Activated CD4-positive, CD25-positive, alpha-beta regulatory T cell (primary cell): Measurements from ENCODE around the gene EPB41.
"Not testable (repeated sequence)": the region's sequence is repeated elsewhere in the genome, so short reads cannot be mapped to it uniquely, and the experiment has no call there.

Experiments used
- DNase-seq, 4 experiments: peaks; one replicate each; lab custom pipeline; 2025; lab: John Stamatoyannopoulos, UW

The EPB41 gene

DNA sequence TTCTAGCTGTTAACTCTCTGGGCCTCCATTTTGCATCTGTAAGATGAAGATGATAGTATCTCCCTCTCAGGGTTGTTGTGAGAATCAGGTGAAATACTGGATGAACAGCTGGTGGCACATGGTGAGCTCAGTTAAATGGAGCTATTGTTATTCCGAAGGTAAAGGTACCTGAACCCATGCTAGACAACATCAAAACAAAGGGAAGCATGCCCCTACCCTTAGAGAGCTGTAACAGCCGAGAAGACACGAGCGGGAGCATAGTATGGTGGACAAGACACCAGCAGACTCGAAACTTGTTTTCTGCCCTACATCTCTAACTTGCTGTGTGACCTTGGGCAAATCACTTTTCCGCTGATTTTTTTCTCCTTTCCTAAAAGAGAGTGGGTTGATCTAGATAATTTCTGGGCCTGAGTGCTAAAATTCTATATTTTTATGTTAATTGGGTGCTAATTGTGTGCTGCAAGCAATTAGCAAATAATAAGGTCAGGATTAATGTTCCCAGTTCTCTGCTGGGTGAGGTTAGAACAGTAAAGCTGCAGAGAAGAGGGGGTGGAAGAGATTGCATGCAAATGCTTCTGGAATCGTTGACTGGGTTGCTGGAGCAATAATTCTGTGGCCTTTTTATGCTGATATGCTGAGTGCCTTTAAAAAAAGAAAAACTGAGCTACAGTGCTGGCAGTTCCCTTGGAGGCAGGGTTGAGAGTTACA lies 198.5 kb downstream of the EPB41 start:
- no peak for DNase-seq

DNA sequence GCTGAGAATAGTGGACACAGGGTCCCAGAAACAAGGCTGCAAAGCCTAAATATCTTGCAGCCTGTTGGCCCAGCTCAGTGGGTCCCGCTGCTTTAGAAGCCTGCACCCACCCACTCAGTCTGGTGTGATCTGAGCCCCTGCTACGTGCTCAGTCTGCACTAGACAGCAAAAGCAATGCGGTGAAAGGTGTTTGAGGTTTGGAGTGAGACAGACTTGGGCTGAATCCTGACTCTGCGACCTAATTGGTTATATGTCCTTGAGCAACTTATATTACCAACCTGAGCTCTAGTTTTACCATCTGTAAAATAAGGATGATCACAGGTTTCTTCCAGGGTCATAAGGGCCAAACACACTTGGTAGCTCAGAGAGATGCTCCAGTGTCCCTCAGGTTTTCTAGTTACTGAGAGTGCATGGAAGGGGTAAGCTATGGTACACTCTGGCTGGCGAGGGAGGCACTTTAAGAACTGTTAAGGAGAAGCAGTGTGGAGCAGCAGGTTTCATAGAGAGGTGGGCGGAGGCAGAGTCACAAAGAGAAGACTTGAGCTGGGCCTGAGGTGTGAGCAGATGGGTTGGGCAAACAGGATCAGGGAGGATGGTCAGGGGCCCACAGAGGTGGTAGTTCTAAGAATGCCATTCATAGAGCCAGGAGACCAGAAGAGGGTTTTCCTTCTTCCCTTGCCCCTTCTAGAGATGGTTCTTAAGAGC lies 199.2 kb downstream of the EPB41 start:
- no peak for DNase-seq

DNA sequence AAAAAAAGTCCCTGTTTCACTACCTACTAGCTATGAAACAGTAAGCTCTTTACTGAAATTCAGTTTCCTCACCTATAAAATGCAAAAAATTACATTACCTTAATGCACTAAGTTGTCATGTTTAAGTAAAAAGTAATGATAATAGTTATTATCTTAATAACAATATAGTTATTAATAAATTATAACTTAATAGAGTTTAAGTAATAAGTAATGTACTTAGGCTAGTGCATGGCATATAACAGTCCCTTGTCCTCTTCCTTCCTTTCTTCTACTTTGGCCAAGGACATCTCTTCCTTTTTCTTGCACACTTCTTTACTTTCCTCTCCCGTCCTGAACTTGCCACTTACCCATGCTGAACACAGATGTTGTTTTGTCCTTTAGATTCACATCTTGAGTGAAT lies 200.3 kb downstream of the EPB41 start:
- no peak for DNase-seq

DNA sequence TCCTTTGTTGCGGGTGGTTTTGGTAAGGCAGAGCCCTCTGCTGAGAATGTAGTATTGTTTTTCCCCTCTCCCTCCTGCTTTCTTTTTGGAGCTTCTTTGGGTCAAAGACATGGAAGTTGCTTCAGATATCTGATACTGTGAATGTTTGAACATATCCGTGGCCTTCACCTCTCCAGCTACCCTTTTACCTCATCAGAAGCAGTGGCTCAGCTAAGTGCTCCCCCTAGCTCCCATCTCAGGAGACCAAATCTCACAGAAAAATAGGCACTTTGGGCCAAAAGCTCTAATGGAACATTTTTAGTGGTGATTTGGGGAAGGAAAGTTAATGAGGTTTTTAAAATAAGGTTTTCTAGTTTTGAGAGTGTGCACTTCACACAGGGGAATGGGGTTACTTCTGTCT lies 203.0 kb downstream of the EPB41 start:
- DNase-seq = no peak

DNA sequence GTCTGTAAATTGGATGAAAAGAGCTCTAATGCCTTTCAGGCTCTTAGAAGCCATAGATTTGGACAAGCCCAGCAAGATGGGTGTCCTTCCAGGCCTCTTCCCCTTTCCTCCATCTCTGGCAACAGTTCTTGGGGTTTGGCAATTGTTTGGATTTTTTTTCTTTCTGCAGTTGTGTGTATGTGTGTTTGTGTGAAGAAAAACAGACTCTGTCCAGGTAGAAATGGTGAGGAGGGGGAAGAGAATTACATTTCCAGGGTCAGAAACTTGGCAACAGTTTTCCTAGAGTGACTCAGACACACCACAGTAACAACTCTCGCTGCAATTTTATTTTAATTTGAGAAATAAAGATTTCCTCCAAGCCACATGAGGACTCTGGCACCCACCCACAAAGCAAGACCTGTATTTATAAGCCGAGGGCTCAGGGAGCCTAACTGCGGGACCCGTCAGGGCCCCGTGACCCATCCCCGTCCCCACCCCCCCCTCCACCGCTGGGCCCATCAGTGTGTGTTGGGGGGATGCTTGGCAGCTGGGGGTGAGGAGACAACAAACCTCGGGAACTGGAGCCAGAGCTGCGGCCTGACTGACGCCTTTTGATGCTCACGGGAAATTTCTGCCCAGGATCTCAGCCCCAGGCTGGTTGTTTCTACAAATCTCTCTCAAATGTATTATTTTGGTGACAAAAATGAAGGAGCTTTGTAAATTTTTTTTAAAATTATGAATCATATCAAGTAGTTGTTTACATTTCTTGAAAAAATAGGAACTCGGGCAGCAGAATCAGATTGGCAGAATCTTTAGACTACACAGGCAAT lies 205.0 kb downstream of the EPB41 start:
- no peak for DNase-seq

DNA sequence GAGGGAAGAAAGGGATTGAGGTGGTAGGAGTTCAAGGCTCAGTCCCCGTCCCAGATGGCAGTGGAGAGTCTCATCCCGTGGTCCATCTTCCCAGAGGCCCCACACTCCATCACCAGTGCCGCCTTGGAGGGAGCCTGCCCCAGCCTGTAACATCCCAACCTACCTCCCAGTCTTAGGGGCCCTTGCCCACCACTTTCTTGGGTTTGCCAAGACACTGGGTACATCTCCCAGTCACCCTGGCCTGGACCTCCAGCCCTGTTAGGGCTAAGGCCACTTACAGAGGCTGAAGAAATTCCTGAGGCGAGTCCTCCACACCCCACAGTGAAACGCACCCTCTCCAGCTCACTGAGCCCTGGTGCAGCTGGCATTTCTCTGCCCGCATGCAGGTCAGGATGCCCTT lies 206.0 kb downstream of the EPB41 start:
- DNase-seq = no peak

DNA sequence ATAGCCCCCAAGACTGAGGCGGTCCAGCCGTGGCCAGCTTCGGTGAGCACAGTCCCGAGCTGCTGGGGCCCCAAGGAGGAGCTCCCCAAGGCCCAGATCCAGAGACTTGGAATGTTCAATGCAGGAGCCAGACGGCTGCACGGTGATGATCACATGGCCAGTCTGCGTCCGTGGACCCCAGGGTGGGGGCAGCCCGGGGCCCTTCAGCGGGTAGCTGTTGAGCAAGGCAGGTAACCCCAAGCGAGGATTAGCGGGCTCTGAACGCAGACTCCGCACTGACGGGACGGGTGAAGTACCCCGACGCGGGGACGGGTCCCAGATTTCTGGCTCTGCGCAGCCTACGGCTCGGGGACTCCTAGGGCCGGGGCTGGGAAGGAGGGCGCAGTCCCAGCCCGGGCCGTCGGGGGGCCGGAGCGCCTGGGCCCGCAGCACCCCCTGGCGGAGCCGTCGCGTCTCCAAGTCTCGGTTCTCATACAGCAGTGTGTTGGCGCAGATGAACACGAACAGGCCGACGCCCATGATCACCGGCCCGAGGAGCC lies 206.6 kb downstream of the EPB41 start:
- DNase-seq = peak; percentile 23 to 47 (median 24)

DNA sequence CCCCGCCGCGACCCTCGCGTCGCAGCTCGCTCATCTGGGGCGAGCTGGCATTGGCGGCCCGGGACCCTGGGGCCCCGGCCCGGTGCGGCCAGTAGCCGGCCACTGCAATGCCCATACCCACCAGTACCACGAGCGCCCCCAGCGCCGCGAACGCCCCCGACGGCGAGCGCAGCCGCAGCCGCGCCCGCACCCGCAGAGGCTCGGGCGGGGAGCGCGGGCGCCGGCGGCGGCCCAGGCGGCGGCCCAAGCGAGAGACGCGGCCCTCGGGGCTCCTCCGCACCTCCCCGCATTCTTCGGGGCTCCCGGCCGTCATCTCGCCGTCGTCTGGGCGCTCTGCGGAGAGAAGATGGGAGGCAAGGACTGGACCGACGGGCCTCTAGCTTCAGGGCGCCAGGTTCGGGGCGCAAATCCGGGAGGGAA lies 207.2 kb downstream of the EPB41 start:
- DNase-seq = no peak

DNA sequence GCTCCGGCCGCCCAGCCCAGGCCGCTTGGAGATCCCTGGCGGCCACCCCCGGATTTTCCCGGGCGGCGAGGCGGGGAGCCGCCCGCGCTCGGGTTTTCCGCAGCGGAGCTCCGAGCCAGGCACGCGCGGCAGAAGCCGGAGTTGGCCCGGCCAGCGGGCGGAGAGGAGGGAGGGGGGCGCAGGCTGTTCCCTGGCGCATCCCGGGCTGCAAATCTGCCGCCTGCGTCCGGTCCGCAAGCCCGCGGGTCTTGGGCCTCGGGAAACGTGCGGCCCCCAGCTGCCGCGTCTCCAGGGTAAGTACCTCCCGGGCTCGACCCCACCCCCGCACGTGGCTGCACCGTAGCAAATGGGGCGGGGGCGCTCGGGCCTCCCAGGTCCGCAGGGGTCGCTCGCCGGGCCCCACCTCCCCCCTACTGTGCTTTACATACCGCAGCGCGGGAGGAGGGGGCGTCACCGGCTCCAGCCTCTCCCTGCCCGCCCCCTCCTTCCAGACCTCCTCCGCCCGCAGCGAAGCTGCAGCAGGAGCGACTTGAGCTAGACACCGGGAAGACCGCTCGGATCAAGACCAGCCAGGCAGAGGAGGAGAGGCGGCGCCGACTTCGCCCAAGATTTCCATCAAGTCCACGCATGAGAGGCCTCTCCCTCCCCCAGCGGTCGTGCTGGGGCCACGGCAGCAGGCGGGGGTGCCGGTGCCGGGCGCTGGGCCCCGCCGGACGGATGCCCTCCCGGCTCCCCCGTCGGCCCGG lies 207.7 kb downstream of the EPB41 start:
- no peak for DNase-seq

DNA sequence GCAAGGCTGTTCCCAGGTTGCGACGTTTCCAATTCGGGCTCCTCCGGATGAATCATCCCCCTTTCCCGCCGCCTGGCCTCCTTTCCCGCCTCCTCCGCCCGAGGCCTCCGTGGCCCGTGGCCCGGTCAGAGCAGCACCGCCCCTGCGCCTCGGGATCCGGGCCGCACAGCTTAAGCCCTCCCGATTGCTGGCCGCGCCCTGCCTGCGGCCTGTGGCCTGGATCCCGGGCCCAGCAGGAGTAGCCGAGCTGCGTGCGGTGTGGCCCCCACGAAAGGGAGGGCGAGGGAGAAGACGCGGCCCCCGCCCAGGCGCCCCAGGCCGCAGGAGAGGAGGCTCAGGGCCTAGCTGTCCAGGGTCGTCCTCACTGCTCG lies 208.3 kb downstream of the EPB41 start:
- no peak for DNase-seq

DNA sequence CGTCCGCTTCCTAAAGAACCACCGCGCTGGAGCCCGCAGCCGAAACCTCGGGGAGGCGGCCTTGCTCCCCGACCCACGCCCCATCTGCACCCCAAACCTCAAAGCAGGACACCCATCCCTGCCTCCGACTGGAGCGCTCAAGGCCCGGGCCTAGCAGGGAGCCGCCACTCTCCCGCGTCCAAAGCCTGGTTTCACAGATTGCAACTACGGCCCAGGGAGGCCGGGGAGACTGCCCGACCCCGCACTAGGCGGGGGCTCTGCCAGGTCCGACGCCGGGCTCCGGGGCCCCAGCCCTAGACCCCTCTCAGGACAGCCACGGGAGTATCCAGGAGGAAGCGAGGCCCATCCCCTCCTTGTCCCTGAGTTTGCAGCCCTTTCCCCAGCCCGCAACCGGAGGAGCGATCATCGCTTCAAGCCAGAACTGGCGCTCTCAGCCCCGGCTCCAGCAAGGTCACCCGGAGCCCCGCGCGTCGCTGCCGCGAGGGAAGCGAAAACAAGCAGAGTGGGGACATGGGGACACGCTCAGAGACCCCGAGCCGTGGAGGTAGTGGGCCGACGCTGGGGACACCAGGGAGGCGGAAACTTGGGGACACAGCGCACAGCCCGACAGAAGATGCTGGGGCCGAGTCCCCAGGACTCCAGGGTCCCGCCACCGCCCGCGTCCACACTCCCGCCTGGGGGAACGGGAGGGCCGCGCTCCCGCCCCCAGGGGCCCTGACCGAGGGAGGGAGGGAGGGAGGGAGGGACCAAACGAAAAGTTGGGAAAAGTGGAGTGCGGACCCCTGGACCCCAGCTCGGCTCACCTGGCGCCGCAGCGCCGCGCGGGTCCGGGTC lies 208.9 kb downstream of the EPB41 start:
- DNase-seq = no peak

DNA sequence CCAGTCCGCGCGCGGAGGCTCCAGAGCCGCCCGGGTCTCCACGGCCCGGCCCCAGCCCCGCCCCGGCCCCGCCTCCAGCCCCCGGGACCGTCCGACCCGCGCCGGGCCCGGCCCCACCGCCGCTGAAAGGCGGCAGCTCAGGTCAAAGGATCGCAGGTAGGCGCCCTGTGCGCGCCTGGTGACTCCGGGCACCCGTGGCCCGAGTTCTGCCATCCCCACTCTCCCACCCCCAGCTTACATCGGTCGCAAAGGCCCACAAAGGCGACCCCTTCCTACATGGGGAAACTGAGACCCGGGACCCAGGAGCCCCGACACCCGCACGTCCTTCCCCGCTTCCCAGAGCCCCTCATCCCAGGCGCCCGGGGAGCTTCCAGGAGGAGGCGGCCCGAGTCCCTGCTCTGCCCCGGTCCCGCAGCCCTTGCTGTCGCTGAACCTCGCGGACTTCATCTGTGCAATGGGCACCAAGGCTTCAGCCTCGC lies 209.6 kb downstream of the EPB41 start, which contains the start of gene TMEM200B:
Gene TMEM200B, minus strand, starts transcription at position 17 of the 479 bp plus-strand sequence. CDS start 2,075 bp downstream, outside the sequence.
- DNase-seq = no peak

DNA sequence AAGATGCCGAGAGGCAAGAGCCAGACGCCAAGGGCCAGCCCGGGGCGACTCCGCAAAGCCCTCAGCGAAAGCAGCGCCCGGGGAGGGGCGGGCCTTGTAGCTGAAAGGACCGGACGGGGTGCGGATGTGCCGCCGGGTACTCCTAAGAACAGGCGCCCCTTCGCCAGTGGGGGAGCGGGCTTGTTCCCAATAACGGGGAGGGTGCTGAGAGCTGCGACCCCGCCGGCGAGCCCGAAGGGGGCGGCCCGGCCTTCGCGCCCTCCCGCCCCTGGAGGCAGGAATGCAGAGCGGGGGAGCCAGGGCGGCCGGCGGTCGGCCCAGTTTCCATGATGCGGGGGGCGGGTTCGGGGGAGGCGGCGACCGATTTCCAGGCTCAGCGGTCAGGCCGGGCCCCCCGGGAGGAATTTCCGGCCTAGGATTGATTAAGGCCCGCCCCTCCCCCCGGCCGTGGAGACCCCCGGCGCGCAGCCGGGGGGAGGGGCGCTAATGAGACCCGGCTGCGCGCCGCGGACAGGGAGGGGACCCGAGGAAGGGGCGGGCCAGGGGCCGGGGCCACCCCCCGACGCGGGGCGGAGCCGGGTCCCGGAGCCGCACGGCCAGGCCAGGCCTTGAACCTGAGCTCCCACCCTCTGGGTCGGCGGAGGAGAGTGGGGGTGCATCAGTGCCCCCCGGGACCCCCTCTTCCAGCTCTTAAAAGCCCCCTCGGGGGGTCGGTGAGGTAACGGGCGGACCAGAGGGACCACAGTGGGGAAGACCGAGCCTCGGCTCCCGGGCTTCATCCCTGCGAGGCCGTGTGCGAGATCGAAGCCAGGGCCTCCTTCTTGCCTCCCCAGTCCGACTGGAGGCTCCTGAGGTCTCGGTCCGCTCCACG lies 210.2 kb downstream of the EPB41 start:
- DNase-seq = peak; percentile 21 to 35 (median 25)

DNA sequence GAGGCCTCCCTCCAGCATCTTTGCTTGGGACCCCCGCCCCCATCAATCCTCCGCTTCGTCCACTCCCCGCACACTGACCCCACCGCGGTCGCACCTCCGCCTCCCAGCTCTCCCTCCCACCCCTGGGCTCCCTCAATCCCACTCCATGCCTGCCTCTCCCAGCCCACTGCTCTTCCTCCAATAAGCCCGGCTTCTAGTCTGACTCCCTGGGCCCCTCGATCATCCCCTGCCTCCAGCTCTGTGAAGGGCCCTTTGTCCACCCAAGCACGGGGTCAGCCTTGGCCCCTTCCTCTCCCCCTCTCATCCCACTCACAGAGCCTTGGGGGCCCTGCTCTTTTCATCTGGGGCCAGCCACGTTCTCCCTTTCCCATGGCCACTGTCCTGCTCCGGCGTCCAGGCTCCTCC lies 210.9 kb downstream of the EPB41 start:
- DNase-seq = no peak

DNA sequence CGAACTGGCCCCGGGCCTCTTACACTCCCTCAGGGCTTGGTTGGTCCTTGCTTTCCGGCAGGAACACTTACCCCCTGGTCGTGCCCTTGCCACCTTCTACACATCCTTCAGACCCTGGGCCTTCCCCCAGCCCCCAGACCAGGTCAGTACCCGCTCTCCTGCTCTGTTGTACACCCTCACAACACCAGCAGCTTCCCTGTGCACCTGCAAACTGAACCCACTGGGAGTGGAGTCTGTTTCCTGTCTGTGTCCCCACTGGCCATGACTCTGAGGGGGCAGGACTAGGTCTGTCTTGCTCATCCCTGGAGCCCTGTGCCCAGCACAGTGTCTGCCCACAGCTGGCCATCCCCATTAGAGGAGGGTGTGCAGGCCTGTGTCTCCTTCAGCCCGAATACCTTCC lies 211.4 kb downstream of the EPB41 start:
- no peak for DNase-seq

DNA sequence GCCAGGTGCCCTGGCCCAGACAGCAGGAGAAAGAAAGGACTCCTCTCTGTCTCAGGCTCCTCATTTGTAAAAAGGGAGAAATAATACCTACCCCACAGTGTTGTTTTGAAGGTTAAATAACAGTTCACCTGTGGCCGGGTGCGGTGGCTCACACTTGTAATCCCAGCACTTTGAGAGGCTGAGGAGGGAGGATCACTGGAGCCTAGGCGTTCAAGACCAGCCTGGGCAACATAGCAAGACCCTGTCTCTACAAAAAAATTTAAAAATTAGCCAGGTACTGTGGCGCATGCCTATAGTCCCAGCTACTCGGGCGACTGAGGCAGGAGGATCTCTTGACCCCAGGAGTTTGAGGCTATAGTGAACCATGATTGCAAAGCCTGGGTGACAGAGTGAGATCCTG lies 211.8 kb downstream of the EPB41 start:
- DNase-seq = no peak

DNA sequence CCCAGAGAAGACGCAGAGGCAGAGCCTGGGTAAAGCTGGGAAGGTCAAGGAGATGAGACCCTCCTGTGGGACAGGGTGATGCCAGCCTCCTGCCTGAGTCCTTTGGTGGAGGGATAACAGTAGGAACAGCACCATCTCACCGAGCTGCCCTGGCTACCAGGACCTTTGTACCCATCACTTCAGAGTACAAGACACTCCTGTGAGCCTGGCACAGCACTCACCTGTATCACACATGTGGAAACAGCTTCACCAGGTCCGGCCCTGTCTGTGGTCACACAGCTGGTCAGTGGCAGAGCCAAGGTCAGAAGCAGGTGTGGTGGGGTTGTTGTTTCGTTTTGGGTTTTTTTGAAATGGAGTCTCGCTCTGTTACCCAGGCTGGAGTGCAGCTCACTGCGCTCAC lies 214.4 kb downstream of the EPB41 start:
- no peak for DNase-seq

DNA sequence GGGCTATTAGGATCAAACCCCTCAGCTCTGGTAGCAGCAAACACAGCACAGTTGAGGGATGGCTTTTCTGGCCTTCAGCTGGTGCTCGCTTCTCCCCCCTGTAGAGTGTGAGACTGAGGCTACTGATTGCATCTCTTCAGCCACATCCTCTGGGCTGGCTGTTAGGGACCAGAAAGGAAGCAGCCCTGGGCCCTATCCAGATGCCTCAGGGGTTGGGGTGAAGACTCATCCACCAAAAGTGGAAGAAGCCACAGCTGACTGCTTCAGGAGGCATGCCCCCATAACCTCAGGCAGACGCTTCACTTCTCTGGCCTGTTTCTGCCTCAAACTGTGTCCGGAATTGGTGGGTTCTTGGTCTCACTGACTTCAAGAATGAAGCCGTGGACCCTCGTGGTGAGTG lies 215.5 kb downstream of the EPB41 start:
- DNase-seq = no peak

DNA sequence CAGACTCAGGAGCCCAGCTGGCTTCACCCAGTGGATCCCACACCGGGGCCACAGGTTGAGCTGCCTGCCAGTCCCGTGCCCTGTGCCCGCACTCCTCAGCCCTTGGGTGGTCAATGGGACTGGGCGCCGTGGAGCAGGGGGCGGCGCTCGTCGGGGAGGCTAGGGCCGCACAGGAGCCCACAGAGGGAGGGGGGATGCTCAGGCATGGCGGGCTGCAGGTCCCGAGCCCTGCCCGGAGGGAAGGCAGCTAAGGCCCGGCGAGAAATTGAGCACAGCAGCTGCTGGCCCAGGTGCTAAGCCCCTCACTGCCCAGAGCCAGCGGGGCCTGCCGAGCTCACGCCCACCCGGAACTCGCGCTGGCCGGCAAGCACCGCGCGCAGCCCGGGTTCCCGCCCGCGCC lies 216.7 kb downstream of the EPB41 start:
- DNase-seq = not testable (repeated sequence)
